ENCODE measurements around the gene DCTN1.

DNA sequence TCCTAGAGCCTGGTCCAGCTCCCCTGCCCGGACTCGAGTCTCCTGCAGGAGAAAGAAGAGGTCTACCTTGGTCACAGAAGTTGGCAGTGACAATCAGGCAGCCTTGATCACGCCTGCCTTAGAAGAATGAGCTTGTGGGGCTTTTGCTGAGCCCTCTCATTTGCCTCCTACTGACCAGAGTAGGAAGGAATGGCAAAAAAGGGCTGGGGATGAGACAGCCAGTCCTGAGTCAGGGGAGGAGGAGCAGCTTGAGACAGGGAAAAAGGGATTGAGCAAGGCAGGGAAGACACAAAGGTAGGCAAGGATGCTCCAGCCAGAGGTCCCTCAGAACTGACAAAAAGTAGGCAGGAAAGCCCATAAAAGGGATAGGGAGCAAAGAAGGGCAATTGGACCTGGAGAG is 47.4 kb upstream of the DCTN1 start:
- TF ChIP-seq, protein P1, sequence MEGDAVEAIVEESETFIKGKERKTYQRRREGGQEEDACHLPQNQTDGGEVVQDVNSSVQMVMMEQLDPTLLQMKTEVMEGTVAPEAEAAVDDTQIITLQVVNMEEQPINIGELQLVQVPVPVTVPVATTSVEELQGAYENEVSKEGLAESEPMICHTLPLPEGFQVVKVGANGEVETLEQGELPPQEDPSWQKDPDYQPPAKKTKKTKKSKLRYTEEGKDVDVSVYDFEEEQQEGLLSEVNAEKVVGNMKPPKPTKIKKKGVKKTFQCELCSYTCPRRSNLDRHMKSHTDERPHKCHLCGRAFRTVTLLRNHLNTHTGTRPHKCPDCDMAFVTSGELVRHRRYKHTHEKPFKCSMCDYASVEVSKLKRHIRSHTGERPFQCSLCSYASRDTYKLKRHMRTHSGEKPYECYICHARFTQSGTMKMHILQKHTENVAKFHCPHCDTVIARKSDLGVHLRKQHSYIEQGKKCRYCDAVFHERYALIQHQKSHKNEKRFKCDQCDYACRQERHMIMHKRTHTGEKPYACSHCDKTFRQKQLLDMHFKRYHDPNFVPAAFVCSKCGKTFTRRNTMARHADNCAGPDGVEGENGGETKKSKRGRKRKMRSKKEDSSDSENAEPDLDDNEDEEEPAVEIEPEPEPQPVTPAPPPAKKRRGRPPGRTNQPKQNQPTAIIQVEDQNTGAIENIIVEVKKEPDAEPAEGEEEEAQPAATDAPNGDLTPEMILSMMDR (IDR thresholded peaks at IDR 0.05), result no peak
- TF ChIP-seq EZH2 (IDR thresholded peaks at IDR 0.05; ENCODE audit: borderline replicate concordance, insufficient read depth, low read depth, low read length, poor library complexity, severe bottlenecking), result no peak

Data from B cell (primary cell).